PC-9 (cell line): ENCODE measurements around the gene TMA7B. TPM values are rescaled to one million over a fixed set of nuclear protein-coding genes. Genes with fewer than 3 reads are reported as not detected.

Experiments used
- BruUV-seq: library from RNA; stranded (reverse); fragments of 400-500 nt; replicated peaks from 2 replicates; lab custom pipeline; 2021; lab: Mats Ljungman, UMichigan
- CTCF ChIA-PET: fragments of 300-600 bp; sonication (Branson Sonifier 250); formaldehyde crosslinking; loops from one replicate; lab custom pipeline; 2022; ENCODE audit warnings: antibody characterized with exemption; lab: Charles Lee
- POLR2A ChIA-PET: fragments of 300-600 bp; sonication (Branson Sonifier 250); formaldehyde crosslinking; loops from one replicate; lab custom pipeline; 2022; ENCODE audit warnings: antibody characterized with exemption; ENCODE audit not compliant: unreplicated experiment; lab: Charles Lee
- DNase-seq, 2 experiments: peaks; one replicate each; pipeline versions ENCODE4 v3.0.0 to v3.0.0-alpha.2; 2015 to 2022; ENCODE audit warnings: mixed read lengths in 1 of 2
- H2AFZ ChIP-seq: fragments of 200-600 bp; sonication (generic); 2 replicates; pipeline ENCODE4 v1.8.1; 2017; ENCODE audit warnings: antibody characterized with exemption
- H3F3A ChIP-seq: fragments of 200-600 bp; sonication (generic); 2 replicates; pipeline ENCODE4 v1.8.1; 2017; ENCODE audit warnings: antibody characterized with exemption, mild to moderate bottlenecking, low read depth; ENCODE audit not compliant: insufficient read depth
- H3K27ac ChIP-seq: fragments of 200-600 bp; sonication (generic); 2 replicates; pipeline ENCODE4 v1.6.1; 2016; ENCODE audit warnings: mixed run types
- H3K27me3 ChIP-seq: fragments of 200-600 bp; sonication (generic); 2 replicates; pipeline ENCODE4 v1.6.1; 2016; ENCODE audit warnings: low read depth, mixed run types; ENCODE audit not compliant: insufficient read depth
- H3K36me3 ChIP-seq: fragments of 200-600 bp; sonication (generic); 2 replicates; pipeline ENCODE4 v1.6.1; 2016; ENCODE audit warnings: low read depth, mixed run types
- H3K4me1 ChIP-seq: fragments of 200-600 bp; sonication (generic); replicated peaks from 2 replicates; pipeline ENCODE4 v1.6.1; 2016; ENCODE audit warnings: mixed run types; ENCODE audit not compliant: insufficient read depth
- H3K4me2 ChIP-seq: fragments of 200-600 bp; sonication (generic); 2 replicates; pipeline ENCODE4 v1.6.1; 2017; ENCODE audit warnings: mixed run types
- H3K4me3 ChIP-seq: fragments of 200-600 bp; sonication (generic); 2 replicates; pipeline ENCODE4 v1.6.1; 2016; ENCODE audit warnings: mixed run types
- H3K79me2 ChIP-seq: fragments of 200-600 bp; sonication (generic); 2 replicates; pipeline ENCODE4 v1.6.1; 2017; ENCODE audit warnings: low read depth, mixed run types
- H3K9me2 ChIP-seq: fragments of 200-600 bp; sonication (generic); 2 replicates; pipeline ENCODE4 v1.8.1; 2017; ENCODE audit warnings: mild to moderate bottlenecking; ENCODE audit not compliant: insufficient read depth
- H3K9me3 ChIP-seq: fragments of 200-600 bp; sonication (generic); 2 replicates; pipeline ENCODE4 v1.8.1; 2016; ENCODE audit warnings: low read depth; ENCODE audit not compliant: insufficient read depth
- H4K20me1 ChIP-seq: fragments of 200-600 bp; sonication (generic); 2 replicates; pipeline ENCODE4 v1.8.1; 2017; ENCODE audit not compliant: insufficient read depth
- CTCF ChIP-seq: fragments of 200-600 bp; sonication (generic); conservative IDR thresholded peaks from 2 replicates; pipeline ENCODE4 v1.6.1; 2017; ENCODE audit warnings: mixed run types, antibody characterized with exemption, mild to moderate bottlenecking, moderate library complexity
- EZH2 ChIP-seq: fragments of 200-600 bp; sonication (generic); IDR thresholded peaks from 2 replicates; pipeline ENCODE4 v1.8.0; 2017; ENCODE audit warnings: antibody characterized with exemption, low read depth
- intact Hi-C: fragments of 100-400 bp; cut with micrococcal nuclease; formaldehyde crosslinking; loops from one replicate; pipeline ENCODE4 v1.10.0; 2022; ENCODE audit not compliant: unreplicated experiment
- total RNA-seq: library from RNA; stranded (reverse); gene quantifications from 2 replicates; pipeline ENCODE4 v1.2.3, GENCODE V29; 2021

The TMA7B gene
- total RNA-seq, 1 experiment from 2014 or later, result not detected

DNA sequence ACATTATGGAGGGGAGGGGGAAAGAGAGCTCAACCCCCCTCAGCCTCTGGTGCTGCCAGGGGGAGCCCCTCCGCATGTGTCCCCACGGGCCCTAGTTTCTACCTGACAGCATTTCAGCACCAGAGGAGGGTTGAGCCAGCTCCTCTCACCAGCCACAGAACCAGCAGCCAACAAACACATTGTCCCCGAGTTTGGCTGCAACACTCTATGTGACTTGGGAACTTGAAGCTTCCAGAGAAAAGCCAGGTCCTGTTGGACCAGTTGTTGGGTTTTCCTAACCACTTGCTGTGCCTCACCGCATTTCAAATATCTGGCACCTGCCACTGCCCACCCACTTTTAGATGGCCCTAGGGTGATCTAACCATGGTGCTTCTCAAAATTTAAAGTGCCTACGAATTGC, 13.5 kb downstream of the TMA7B start:
- Histone ChIP-seq H3K4me2 (no peak overlapping the region), H3K27me3 (peaks cover 98% of the 10 kb centered on the region), H3K4me3 (no peak overlapping the region), H2AFZ (no peak overlapping the region), H3F3A (no peaks in the 10 kb centered on the region), H3K36me3 (no peaks in the 10 kb centered on the region), H3K27ac (no peak overlapping the region), H3K79me2 (no peaks in the 10 kb centered on the region), H3K9me3 (no peaks in the 10 kb centered on the region), H3K9me2 (no peaks in the 10 kb centered on the region), H4K20me1 (no peaks in the 10 kb centered on the region), H3K4me1 (no peaks in the 10 kb centered on the region)
- intact Hi-C loops, result no loop called here
- no TSS peak for BruUV-seq
- TF ChIP-seq EZH2 (no peak), CTCF (no peak)
- CTCF ChIA-PET, result no interaction called here
- POLR2A ChIA-PET, result interaction anchor here (0.6 kb wide), 1 partner anchor 18 kb away, joined by 3 read pairs; no protein-coding TSS in a partner anchor
- no peak for DNase-seq

DNA sequence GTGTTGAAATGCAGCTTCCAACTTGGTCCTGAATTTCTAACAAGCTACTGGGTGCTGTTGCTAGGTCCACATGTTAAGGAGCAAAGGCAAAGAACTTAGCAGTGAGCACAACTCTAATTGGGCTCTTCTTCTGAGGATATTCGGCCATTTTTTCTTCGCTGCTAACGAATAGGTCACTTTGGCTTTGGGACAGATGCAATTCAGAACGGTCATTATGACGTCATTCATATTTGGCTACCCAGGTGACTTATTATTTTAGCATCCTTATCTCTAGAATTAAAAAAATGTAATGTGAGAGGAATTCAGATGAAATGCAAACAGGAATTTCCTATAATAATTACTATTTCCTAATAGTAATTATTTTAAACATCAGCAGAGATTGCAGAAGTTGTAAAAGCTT, 13.9 kb downstream of the TMA7B start:
- no peak overlapping the region for H3K4me2 ChIP-seq
- ChIA-PET POLR2A (interaction anchor here (0.6 kb wide), 1 partner anchor 17 kb away, joined by 3 read pairs; no protein-coding TSS in a partner anchor), CTCF (no interaction called here)
- H3K9me2 ChIP-seq, result no peaks in the 10 kb centered on the region
- intact Hi-C loops, result no loop called here
- no peaks in the 10 kb centered on the region for H3K9me3 ChIP-seq
- H4K20me1 ChIP-seq, result no peaks in the 10 kb centered on the region
- no peak overlapping the region for H3K27ac ChIP-seq
- TF ChIP-seq CTCF (no peak), EZH2 (no peak)
- no peak overlapping the region for H2AFZ ChIP-seq
- no peaks in the 10 kb centered on the region for H3K79me2 ChIP-seq
- H3K4me1 ChIP-seq, result no peaks in the 10 kb centered on the region
- H3F3A ChIP-seq, result no peaks in the 10 kb centered on the region
- peaks cover 98% of the 10 kb centered on the region for H3K27me3 ChIP-seq
- DNase-seq, result no peak
- no peak overlapping the region for H3K4me3 ChIP-seq
- BruUV-seq, result no TSS peak
- no peaks in the 10 kb centered on the region for H3K36me3 ChIP-seq

- Histone ChIP-seq H2AFZ (no peak overlapping the region), H3K9me2 (no peaks in the 10 kb centered on the region), H3K9me3 (no peaks in the 10 kb centered on the region), H3K36me3 (no peaks in the 10 kb centered on the region), H3K4me3 (no peak overlapping the region), H3K27ac (no peak overlapping the region), H3K27me3 (peaks cover 90% of the 10 kb centered on the region), H3K4me2 (no peak overlapping the region), H4K20me1 (no peaks in the 10 kb centered on the region; the same call in 1 of the 2 replicates), H3K79me2 (no peaks in the 10 kb centered on the region), H3F3A (no peaks in the 10 kb centered on the region), H3K4me1 (no peaks in the 10 kb centered on the region)
- ChIA-PET POLR2A (no interaction called here), CTCF (no interaction called here)
- BruUV-seq, result no TSS peak
- DNase-seq, result no peak
- intact Hi-C loops, result no loop called here
- TF ChIP-seq CTCF (no peak), EZH2 (no peak)
Measured at GRCh38 chr22:39979048-39979447, 18.9 kb downstream of the TMA7B start.
